Activated T-helper 1 cell treated with Interleukin-2 at 50 U/mL for 16 hours (primary cell): ENCODE measurements around the gene ZNF91.
A peak's percentile ranks its signal among the peaks of the same experiment; 100 is the strongest.
"Not testable (repeated sequence)": the region's sequence is repeated elsewhere in the genome, so short reads cannot be mapped to it uniquely, and the experiment has no call there.

Source experiments
- DNase-seq: peaks from one replicate; pipeline ENCODE4 v3.0.0-alpha.2; 2020; ENCODE audit warnings: low read depth

The ZNF91 gene

GRCh38 chr19:23395041-23395721, at the start of gene ZNF91:
Gene ZNF91, minus strand, starts transcription at chr19:23395471. Its CDS starts 117 bp downstream, at chr19:23395354.
- DNase-seq: peak; percentile 83

GRCh38 chr19:23440791-23441190, 45.5 kb upstream of the ZNF91 start:
- DNase-seq: no peak

DNA sequence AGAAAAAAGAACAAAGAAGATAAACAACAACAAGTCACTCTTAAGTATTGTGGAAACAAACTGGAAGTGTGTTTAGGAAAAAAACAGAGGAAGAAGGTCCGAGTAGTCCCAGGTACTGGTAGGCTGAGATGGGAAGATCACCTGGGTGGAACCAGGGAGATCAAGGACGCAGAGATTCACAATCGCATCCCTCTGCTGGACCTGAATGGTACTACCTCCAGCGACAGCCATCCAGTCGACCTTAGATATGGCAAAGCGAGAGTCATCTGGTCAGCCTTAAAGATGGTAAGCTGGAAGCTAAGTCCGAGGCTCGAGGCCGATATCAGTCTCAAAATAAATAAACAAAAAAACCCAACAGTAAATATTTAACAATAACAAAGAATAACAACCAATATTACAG, 44.9 kb upstream of the ZNF91 start:
- no peak for DNase-seq

DNA sequence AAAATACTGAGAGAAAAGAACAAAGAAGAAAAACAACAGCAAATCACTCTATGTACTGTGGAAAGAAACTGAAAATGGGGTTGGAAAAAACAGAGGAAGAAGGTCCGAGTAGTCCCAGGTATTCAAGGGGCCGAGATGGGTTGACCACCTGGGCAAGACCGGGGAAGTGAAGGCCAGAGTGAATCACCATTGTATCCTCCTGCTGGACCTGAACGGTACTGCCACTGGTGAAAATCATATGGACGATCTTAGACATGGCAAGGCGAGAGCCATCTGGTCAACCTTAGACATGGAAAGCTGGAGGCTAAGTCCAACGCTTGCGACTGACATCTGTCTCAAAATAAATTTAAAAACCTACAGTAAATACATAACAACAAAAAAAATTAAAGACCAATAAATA, 44.4 kb upstream of the ZNF91 start:
- no peak for DNase-seq

DNA sequence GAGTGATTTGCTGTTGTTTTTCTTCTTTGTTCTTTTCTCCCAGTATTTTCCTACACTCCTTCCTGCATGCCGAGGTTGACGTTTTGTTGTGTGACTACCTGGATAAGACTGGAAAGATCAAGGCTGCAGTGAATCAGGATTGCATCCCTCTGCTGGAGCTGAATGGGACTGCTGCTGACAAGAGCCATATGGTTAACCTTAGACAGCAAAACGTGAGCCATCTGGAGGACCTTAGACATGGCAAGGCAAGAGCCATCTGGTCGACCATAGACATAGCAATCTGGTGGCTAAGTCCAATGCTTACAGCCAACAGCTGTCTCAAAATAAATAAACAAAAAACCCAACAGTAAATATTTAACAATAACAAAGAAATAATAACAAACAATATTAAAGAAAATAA, 42.6 kb upstream of the ZNF91 start:
- no peak for DNase-seq

GRCh38 chr19:23436944-23437343, 41.7 kb upstream of the ZNF91 start:
- no peak for DNase-seq

- DNase-seq: no peak
Observed at GRCh38 chr19:23436318-23436717, 41.0 kb upstream of the ZNF91 start.

DNA sequence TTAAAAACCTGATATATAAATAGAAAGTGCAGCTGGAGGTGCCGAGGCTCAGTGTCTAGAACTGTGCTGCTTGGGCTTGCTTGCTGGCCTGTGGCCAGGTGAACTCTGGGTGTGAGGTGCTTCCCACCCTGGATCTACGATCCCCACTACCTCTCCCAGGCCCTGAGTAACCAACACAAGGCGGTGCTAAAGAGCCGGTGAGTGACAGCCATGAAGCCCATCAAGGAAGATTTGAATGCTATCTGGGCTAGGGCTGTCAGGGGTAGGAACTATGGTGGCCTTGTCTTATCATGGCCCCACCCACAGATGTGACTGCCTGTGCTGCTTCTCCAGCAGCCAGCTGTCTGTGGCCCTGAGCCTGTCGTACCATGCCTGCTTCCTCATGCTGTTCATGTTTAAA, 25.6 kb upstream of the ZNF91 start:
- DNase-seq: no peak

GRCh38 chr19:23419261-23419660, 24.0 kb upstream of the ZNF91 start:
- not testable (repeated sequence) for DNase-seq

- DNase-seq: no peak
Observed at GRCh38 chr19:23415561-23416191, 20.4 kb upstream of the ZNF91 start.

- DNase-seq: no peak
Observed at GRCh38 chr19:23415034-23415433, 19.8 kb upstream of the ZNF91 start.

GRCh38 chr19:23410155-23410554, 14.9 kb upstream of the ZNF91 start:
- DNase-seq: no peak

DNA sequence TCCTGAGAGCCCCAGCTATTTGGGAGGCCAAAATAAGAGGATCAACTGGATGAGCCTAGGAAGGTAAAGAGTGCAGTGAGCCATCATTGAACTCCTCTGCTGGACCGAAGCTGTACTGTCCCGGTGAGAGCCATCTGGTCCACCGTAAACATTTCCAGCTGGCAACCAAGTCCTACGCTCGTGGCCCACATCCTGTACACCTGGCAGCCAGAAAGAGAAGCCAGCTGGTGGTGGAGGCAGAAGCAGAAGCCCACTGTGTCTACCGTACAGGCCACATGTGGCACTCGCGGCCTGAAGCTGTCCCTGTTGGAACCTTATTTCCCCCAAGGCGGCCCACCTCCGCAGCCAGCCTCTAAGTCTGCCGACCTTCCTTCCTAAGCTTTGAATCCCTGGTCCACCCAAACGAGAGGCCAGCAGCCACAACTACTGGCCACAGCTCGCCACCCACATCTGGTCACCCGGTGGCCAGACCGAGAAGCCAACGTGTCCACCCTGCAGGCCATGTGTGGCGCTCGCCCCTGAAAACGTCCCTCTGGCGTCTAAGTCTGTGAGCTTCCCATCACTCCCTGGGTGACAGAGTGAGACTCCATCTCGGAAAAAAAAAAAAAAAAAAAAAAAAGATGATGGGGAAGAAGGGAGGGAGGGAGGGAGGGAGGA, 14.2 kb upstream of the ZNF91 start:
- no peak for DNase-seq

DNA sequence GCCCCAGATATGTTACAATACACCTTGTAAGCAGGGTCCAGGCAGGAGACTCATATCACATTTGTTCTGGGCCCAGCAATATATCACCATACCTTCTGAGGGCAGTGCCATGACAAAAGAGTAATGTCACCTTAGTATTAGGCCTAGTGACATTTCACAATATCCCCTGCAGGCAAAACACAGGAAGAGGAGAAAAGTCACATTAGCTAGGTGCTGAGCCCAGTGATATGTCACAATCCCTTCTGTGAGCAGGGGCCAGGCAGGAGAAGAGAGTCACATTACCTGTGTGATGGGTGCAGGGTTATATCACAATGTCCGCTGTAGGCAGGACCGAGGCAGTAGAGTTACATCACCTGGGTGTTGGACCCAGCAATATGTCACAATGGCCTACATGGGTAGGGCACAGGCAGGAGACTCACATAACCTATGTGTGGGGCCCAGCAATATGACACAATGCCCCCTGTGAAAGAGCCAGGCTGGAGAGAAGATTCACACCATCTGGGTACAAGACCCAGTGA, 12.4 kb upstream of the ZNF91 start:
- DNase-seq: no peak

DNA sequence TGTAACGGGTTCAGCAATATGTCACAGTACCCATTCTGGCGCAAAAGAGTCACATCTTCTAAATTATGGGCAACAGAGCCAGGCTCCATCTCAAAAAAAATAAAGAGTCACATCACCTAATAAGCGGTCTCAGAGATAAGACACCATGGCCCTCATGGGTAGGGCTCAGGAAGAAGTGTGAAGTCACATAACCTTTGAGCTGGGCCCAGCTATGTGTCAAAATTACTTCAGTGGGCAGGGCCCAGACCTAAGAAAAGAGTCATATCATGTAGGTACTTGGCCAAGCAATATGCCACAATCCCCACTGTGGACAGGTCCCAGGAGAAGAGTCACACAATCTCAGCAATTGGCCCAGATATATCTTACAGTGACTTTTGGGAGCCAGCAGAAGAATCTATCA, 11.4 kb upstream of the ZNF91 start:
- DNase-seq: no peak

GRCh38 chr19:23406091-23406490, 10.8 kb upstream of the ZNF91 start:
- DNase-seq: no peak

- DNase-seq: no peak
Observed at GRCh38 chr19:23404676-23405075, 9.4 kb upstream of the ZNF91 start.

DNA sequence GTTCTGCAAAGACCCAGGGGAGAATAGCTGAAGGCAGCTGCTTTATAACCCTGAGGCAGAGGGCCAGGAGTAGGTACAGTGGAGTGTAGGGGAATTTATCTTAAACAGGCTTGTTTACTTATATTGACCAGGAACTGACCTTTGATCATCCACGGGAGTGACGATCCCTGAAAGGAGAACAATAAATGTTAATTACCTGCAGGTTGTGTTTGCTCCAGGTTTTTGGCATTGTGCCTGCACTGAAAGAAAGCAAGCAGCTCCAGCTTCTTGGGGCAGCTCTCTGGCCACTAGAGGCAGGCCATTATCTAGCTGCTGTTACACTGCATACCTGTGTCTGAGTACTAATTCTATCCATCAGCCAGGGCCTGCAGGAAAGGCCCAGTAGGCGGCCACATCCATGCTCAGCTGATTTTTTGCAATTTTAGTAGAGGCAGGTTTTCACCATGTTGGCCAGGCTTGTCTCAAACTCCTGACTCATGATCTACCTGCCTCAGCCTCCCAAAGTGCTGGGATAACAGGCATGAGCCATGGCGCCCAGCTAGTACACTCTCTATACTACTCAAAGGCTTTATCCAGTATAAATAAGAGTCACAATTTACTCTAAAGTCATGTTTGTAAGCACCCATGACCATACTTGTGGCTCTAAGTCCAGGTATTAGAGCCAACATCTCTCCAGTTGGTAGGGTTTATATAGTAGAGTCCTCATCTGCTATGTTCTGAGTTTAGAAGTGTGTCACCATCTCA, 8.5 kb upstream of the ZNF91 start:
- DNase-seq: no peak

- no peak for DNase-seq
Observed at GRCh38 chr19:23403052-23403451, 7.8 kb upstream of the ZNF91 start.

- no peak for DNase-seq
Observed at GRCh38 chr19:23402388-23402787, 7.1 kb upstream of the ZNF91 start.

DNA sequence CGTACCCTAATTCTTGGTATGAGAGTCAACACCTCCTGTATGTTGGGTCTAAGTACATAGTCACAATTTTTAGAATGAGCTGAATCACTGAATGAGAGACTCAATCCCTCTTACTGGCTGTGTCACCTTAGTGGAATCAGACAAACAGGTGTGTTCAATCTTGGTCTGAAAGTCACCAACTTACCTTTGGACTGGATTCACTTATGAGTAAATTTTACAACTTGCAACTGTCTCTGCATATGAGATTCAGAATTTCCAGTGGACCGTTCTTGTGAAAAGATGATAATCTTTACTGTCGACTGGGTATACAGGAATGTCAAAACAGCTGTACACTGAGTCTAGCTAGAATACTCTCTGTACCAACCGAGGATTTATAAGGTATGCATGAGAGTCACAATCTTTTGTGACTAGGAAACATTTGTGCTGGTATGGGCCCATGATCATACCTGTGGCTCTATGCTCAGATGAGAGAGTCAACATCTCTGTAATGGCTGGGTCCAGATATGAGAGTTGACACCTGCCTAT, 5.9 kb upstream of the ZNF91 start:
- no peak for DNase-seq

- DNase-seq: no peak
Observed at GRCh38 chr19:23399443-23399842, 4.2 kb upstream of the ZNF91 start.
